Measurements from ENCODE around the gene HS6ST3.
"Not testable (repeated sequence)": the region's sequence is repeated elsewhere in the genome, so short reads cannot be mapped to it uniquely, and the experiment has no call there.

HS6ST3 gene

GRCh38 chr13:96741779-96742178 lies 651.9 kb downstream of the HS6ST3 start:
- DNase-seq (ENCODE audit: low spot score): no peak

DNA sequence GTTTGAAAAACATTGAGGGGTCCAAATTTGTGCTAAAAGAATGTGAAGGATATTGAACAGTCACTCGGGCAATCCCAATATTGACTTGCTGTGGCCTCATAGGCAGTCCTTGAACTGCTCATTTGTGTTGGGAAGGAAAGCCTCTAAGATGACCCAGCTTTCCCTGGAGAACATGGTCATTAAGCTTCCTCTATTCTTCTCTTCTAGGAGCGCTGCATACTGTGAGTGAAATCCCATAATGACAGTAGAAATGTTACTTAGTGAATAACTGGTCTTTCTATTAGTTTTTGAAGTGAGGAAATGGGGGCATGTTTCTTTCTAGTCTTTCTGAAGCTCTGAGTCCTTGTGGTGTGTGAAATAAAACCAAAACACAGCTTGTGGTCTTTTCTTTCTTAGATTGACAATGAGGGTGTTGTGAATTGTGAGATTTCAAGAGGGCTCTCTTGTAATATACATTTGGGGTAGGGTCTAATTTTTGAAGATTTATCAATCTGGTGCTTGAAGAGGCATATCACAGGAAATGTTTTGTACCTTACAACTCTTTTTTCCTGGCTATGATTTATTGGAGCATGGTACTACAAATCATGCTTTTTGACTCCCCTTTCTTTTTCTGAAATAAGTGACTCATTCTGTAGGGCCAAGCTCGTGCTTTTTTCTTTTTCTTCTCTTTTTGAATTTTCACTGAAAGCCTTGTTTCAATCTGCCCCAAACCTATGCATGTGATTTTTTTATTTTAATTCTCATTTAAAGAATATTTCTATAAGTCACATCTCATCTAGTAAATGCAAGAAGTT lies 653.6 kb downstream of the HS6ST3 start:
- DNase-seq (ENCODE audit: low spot score): no peak

DNA sequence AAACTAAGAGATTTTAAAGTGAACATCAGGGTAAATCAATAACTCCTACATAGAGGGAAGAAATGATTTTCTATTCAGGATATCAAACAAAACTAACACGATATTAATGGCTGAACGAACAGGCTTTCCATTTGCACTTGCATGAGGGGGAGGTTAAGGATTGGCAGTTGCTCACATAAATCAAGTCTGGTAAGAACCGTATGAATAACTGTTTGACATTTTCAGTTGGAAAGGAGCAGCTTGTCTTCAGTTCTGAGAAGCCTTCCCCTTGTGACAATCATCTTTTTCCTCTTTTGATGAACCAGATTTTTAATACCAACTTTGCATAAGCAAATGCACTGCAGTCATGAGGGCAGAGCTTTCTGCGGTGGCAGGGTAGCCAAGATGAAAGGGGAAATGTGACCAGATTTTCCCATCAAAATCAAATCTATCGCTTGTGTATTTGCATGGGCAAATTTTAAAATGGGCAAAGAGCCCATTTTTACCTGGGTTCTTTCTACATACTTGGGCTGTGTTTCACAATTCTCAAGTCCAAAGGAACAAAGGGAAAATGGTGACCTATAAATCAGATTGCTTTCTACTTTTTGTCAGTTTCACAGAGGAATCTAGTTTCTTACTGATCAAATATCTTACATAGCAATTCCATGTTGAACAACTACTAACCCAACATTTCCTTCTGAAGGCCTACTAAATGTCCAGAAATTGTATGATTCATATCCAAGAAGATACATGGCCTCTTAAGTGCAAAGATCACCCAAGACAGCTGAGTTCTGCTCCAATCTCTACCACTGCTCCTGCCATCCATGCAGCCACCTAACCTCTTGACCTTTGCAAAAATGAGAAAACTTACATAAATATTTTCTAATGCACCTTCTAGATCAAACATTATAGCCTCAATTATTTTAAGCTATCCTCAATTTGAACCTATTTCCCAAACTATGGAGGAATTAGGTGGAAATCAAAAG lies 654.7 kb downstream of the HS6ST3 start:
- DNase-seq (ENCODE audit: low spot score): no peak

GRCh38 chr13:96746886-96747285 lies 657.0 kb downstream of the HS6ST3 start:
- no peak for DNase-seq (ENCODE audit: low spot score)

- DNase-seq (ENCODE audit: low spot score): no peak
Measured at GRCh38 chr13:96749825-96750224, 659.9 kb downstream of the HS6ST3 start.

DNA sequence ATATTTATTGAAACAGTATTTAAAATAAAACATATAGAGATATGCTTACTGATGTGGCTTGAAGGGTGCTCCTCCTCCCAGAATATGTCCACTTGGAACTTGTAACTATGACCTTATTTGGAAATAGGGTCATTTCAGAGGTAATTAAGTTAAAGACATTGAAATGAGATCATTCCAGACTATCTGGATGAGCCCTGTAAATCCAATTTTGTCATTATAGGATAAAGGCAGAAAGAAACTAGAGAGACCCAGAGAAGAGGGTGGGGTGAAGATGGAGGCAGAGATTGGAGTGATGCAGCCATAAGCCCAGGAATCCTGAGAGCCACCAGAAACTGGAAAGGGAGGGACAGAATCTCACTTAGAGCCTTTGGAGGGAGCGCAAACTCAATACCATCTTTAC lies 661.2 kb downstream of the HS6ST3 start:
- no peak for DNase-seq (ENCODE audit: low spot score)

DNA sequence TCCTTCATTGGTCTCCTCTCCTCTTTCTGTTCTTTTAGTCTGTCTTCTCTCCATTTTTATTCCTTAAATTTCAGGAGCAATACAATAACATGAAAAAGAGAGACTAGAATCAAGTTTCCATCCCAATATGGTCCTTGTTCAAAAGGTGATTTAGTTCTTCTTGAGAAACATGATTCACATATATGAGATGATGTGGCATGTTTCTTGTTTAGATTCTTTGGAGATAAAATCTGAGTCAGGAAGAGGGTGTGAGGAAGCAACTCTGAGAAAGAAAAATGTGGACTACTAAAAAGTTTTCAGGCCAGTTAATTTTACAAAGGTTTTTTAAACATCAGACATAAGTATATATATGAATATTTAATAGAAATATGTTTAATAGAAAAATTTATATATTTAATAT lies 673.0 kb downstream of the HS6ST3 start:
- DNase-seq (ENCODE audit: low spot score): no peak

DNA sequence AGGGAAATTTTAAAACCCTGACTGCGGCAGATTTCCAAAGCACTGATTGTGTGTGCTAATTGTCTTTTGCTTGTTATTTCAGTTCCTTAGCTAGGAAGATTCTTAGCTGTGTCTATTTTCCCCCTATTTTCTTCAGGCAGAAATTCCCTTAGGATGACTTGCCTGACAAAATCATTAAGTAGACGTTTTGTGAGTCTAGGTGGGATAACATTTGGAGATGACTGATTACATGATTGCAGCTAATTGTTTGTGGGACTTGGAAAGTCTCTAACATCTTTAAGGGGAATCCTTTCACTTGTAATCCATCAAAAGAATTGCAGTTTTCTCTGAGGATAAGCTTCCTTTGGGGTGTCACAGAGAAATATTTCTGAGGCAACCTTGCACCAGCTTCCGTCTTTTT lies 676.4 kb downstream of the HS6ST3 start:
- no peak for DNase-seq (ENCODE audit: low spot score)

GRCh38 chr13:96768524-96768923 lies 678.6 kb downstream of the HS6ST3 start:
- DNase-seq (ENCODE audit: low spot score): no peak

DNA sequence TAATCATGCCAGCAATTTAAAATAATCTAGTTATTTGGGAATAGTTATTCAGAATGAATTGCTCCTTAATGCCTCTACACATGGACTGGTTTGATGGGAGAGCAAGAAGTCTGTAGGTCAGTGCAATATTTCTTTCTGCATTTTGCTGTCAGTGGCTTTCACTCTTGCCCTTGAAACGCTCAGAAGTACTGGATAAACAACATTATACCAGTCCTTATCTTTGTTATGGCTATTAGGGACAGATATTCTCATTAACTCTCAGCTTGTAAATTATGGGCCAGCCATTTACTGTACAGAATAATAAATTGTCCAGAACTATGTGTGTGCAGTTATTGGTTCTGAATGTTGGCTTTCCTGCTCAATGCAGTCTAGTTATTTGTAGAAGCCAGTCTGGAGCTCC lies 680.0 kb downstream of the HS6ST3 start:
- DNase-seq (ENCODE audit: low spot score): no peak

DNA sequence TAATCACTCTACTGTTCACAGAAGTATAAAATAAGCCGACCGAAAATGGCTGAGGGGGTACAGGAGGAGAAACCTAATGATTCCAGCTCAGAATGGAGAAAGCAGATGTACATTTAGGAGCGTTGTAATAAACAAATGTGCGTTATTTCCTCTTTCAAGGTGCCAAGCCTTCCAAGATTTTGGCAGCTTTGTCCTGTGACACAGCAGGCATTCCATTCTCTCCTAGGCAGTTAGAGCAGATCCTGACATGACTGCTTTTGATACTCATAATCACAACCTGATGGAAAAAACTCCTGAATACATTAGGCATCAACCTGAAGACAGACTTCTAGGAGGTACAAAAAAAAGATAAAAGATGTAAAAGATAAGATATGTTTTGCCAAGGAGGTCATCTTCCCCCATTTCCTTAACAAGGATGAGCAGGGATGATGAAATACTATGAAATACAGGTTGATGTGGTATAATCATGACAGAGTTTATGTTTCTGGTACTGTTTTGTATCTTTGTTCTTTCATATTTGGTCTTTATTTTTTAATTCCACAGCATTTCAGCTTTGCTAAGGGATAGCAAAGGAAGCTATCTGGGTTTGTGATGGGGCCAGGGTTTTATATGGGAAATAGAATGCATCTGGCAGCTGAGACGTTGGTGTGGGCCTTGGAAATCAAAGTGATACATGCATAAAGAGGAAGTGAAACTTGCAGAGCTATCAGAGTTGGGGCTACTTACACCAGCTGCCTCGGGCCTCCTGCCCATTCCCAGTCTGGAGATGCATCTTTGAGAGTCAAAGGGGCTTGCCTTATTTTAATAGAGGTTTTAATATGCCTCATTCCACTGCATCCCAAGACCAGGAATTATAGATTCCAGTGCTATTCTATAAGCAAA lies 681.8 kb downstream of the HS6ST3 start:
- no peak for DNase-seq (ENCODE audit: low spot score)

GRCh38 chr13:96772426-96772825 lies 682.5 kb downstream of the HS6ST3 start:
- DNase-seq (ENCODE audit: low spot score): no peak

DNA sequence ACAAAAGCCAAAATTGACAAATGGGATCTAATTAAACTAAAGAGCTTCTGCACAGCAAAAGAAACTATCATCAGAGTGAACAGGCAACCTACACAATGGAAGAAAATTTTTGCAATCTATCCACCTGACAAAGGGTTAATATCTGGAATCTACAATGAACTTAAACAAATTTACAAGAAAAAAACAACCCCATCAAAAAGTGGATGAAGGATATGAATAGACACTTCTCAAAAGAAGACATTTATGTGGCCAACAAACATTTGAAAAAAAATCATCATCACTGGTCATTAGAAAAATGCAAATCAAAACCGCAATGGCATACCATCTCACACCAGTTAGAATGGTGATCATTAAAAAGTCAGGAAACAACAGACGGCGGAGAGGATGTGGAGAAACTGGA lies 688.4 kb downstream of the HS6ST3 start:
- not testable (repeated sequence) for DNase-seq (ENCODE audit: low spot score)

- DNase-seq (ENCODE audit: low spot score): no peak
Measured at GRCh38 chr13:96779691-96780090, 689.8 kb downstream of the HS6ST3 start.

- DNase-seq (ENCODE audit: low spot score): no peak
Measured at GRCh38 chr13:96780105-96780504, 690.2 kb downstream of the HS6ST3 start.

DNA sequence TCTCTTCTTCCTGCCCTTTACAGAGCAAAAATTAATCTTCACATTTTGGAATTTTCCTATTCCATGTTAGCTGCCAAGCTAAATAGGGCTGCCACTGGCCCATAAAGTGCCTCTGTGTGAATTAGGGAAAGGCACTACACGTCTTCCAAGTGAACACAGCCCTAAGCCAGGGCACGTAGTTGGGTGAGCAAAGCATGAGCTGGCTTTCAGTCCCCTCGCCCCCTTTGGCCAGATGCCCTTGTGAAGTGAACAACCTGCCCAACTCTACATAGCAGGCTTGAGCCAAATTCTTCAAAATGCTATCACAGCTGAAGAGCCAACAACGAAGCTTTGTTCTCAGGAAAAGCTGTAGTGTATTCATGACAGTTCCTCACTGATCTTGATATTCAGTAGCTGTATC lies 691.2 kb downstream of the HS6ST3 start:
- no peak for DNase-seq (ENCODE audit: low spot score)

- no peak for DNase-seq (ENCODE audit: low spot score)
Measured at GRCh38 chr13:96782186-96782585, 692.3 kb downstream of the HS6ST3 start.

DNA sequence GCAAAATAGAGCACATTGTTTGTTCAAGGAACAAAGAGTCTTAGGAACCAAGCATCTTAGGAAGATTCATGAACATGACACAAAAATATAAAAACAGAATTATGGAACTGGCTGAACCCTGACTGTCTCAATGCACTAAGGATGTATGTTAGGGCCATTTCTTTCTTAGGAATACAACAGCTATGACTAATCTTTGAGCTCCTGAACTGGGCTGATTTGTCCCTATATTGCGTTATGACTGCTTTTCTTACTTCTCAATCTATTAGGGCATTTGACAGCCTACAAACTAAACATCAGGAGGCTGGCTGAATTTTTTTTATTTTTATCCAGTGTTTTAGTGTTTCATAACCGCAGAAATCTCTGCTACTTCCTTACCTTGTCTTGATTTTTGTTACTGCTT lies 693.1 kb downstream of the HS6ST3 start:
- no peak for DNase-seq (ENCODE audit: low spot score)

DNA sequence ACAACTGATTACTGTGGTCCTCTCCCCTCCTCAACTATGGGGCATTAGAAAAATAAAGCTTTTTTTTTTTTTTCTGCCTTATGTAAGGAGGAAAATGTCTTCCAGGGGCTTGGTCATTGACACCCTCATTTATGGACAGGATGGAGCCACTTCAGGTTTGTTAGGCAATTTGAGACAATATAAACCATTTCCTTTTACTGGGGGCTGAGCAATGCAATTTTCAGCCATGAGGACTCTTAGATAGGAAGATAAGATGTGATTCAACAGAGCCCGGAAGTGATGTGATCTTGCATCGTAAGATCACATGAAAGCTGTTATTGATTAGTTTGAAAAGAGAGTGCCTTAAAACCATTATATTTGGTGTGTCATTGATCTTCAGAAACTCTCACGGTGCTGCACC lies 693.6 kb downstream of the HS6ST3 start:
- no peak for DNase-seq (ENCODE audit: low spot score)

- DNase-seq (ENCODE audit: low spot score): no peak
Measured at GRCh38 chr13:96785986-96786385, 696.1 kb downstream of the HS6ST3 start.

DNA sequence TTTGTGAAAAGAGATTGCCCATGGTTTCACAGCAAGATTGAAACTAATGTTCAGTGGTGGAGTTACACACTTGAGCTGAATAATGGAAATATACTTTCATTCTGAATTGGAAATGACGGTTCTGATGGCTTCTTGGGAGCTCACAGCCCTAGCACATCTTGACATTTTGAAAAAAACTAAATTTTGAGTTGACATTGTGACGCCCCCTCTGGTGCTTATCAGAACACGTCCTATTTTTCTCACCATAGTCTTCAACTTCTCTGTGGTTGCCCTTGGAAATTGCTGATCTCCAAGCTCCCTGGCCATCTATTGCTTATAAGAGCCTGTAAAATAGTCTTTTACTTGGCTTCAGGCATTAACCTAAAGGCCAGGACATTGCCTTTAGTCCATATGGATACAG lies 702.3 kb downstream of the HS6ST3 start:
- no peak for DNase-seq (ENCODE audit: low spot score)

- DNase-seq (ENCODE audit: low spot score): no peak
Measured at GRCh38 chr13:96792736-96793403, 703.0 kb downstream of the HS6ST3 start.

Measured in SW480 (cell line).